Activated naive CD4-positive, alpha-beta T cell treated with anti-CD3 and anti-CD28 coated beads for 36 hours (primary cell): Measurements from ENCODE around the gene TBC1D13. TPM values are rescaled to one million over a fixed set of nuclear protein-coding genes. Genes with fewer than 3 reads are reported as not detected.

Source experiments
- CTCF ChIA-PET: fragments of 350-600 bp; sonication (Branson Sonifier 250); formaldehyde crosslinking; loops from one replicate; lab custom pipeline; 2021; ENCODE audit warnings: antibody characterized with exemption; lab: Charles Lee
- DNase-seq: peaks from one replicate; pipeline ENCODE4 v3.0.0-alpha.2; 2020
- H3K27ac Mint-ChIP-seq: one replicate; pipeline ENCODE4 v1.8.0; 2021; ENCODE audit warnings: mild to moderate bottlenecking, mixed read lengths
- H3K27me3 Mint-ChIP-seq: one replicate; pipeline ENCODE4 v1.8.0; 2021; ENCODE audit warnings: low read depth, mixed read lengths
- H3K36me3 Mint-ChIP-seq: one replicate; pipeline ENCODE4 v1.8.0; 2021; ENCODE audit warnings: low read depth, mixed read lengths
- H3K4me1 Mint-ChIP-seq: one replicate; pipeline ENCODE4 v1.8.0; 2021; ENCODE audit warnings: low read depth, mixed read lengths
- H3K4me3 Mint-ChIP-seq: one replicate; pipeline ENCODE4 v1.8.0; 2021; ENCODE audit warnings: mild to moderate bottlenecking, moderate library complexity, mixed read lengths
- H3K9me3 Mint-ChIP-seq: one replicate; pipeline ENCODE4 v1.8.0; 2021; ENCODE audit warnings: mixed read lengths
- intact Hi-C: fragments of 100-400 bp; cut with micrococcal nuclease; formaldehyde crosslinking; loops from one replicate; pipeline ENCODE4 v1.15.1; 2023
- total RNA-seq, 2 experiments: library from RNA; stranded (reverse); gene quantifications; one replicate each; pipeline ENCODE4 v1.2.3, GENCODE V29; 2021

Gene TBC1D13, protein sequence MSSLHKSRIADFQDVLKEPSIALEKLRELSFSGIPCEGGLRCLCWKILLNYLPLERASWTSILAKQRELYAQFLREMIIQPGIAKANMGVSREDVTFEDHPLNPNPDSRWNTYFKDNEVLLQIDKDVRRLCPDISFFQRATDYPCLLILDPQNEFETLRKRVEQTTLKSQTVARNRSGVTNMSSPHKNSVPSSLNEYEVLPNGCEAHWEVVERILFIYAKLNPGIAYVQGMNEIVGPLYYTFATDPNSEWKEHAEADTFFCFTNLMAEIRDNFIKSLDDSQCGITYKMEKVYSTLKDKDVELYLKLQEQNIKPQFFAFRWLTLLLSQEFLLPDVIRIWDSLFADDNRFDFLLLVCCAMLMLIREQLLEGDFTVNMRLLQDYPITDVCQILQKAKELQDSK
- total RNA-seq, result 1 to 10 TPM; 8.3 to 9.0 TPM

DNA sequence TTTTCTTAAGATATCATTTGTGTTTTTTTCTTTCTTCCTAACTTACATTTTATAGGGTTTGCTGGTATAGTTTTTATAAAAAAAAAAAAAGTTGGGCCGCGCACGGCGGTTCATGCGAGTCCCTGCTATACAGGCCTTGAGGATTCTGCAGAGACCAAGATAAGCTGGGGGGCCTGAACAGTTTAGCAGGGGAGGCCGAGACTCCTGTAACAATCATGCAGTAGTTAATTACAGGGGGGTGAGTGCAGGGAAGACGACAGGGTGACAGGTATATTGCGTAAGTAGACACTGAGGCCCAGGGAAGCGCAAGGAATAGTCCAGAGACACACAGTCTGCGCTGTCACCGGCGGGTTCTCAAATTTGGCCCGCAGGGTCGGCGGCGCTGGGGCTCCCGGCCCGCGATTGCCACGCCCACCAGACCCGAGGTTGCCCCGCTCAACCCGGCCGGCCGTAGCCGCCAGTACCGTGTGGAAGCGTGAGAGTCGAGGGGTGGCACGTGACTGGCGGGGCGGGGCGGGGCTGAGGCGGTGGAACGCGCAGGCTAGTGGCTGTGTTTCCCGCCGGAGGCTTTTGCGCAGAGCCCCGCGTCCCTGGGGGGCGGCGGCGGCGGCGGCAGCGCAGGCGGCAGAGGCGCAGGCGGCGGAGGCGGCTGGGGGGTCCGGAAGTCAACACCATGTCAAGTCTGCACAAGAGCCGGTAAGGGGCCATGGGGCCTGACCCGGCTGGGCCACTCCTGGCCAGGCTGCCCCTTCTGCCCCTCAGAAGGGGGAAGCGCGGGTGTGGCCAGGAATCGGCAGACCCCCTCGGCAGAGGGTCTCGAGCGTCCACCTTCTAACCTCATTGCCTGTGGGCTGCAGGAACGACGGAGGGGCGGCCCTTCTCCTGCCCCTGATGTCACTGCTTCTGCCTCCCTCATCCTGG is at the start of gene TBC1D13:
TSS of gene TBC1D13 (plus strand) at position 573 of the 921 bp plus-strand sequence. CDS start at position 674, 101 bp downstream.
- DNase-seq, result peak; percentile 91
- Mint-ChIP-seq H3K36me3 (no peaks in the 10 kb centered on the region), H3K27ac (peak within 1 kb of the TSS; percentile 81), H3K9me3 (no peaks in the 10 kb centered on the region), H3K4me3 (peak within 1 kb of the TSS; percentile 90), H3K4me1 (peaks cover 26% of the 10 kb centered on the region), H3K27me3 (no peaks in the 10 kb centered on the region)
- CTCF ChIA-PET, result interaction anchor here (0.6 to 1.9 kb wide), 2 partner anchors 15 to 31 kb away, joined by 4 to 5 read pairs; partner anchors contain the start of gene ENDOG
- intact Hi-C loops, result loop anchor here (1.0 to 5.0 kb wide), 5 partner anchors 15 to 416 kb away; partner anchors contain the start of genes DYNC2I2, SPTAN1, URM1 and ZDHHC12

DNA sequence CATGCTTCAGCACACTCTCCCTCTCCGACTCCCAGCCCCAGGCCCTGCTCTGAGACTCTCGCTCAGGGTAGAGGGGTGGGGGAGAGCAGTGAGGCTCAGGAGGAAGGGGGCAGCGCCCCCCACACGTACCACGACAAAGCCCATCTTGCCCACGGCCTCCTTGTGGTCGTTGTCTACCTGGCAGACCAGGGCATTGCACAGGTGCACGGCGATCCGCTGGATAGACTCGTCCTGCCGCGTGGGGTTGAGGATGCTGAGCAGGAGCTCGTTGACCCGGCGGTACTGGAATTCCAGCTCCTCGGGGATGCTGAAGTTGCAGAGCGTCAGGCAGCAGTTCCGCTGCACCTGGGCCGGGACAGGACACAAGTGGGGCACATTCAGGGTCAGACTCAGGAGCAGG is 44.7 kb upstream of the TBC1D13 start:
- H3K27me3 Mint-ChIP-seq, result no peaks in the 10 kb centered on the region
- H3K4me3 Mint-ChIP-seq, result no peak overlapping the region
- CTCF ChIA-PET, result no interaction called here
- peaks cover 3% of the 10 kb centered on the region for H3K36me3 Mint-ChIP-seq
- intact Hi-C loops, result no loop called here
- no peak for DNase-seq
- no peaks in the 10 kb centered on the region for H3K4me1 Mint-ChIP-seq
- H3K27ac Mint-ChIP-seq, result no peak overlapping the region
- H3K9me3 Mint-ChIP-seq, result no peaks in the 10 kb centered on the region

DNA sequence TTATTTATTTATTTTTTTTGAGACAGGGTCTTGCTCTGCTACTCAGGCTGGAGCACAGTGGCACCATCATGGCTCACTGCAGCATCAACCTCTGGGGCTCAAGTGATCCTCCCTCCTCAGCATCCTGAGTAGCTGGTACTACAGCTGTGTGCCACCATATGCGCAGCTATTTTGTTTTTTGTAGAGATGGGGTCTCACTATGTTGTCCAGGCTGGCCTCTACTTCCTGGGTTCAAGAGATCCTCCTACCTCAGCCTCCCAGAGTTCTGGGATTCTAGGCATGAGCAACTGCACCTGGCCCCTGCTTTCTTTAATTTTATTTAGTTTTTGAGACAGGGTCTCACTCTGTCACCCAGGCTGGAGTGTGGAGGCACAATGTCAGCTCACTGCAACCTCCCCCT is 43.6 kb upstream of the TBC1D13 start:
- no peaks in the 10 kb centered on the region for H3K4me1 Mint-ChIP-seq
- intact Hi-C loops, result no loop called here
- CTCF ChIA-PET, result interaction anchor here (1.1 kb wide), 1 partner anchor 15 kb away, joined by 3 read pairs; no protein-coding TSS in a partner anchor
- H3K9me3 Mint-ChIP-seq, result no peaks in the 10 kb centered on the region
- peaks cover 3% of the 10 kb centered on the region for H3K36me3 Mint-ChIP-seq
- H3K27me3 Mint-ChIP-seq, result no peaks in the 10 kb centered on the region
- H3K4me3 Mint-ChIP-seq, result no peak overlapping the region
- H3K27ac Mint-ChIP-seq, result no peak overlapping the region
- no peak for DNase-seq

DNA sequence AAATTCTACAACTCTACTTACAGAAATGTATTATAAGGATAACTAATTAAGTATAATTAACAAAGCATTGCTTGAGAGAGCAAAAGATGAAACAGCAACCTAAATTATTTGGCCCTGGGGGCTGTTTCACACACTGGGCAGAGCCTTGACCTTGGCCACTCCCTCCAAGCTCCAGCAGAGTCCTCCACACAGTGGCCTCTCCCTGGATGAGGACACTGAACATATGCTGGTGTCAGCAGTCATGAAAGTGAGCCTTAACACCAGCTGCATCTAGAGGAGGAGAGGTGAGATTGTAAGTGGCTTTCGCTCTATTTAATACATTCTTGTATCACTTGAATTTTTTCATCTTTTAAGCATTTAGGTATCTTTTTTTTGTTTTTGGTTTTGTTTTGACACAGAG is 39.8 kb upstream of the TBC1D13 start:
- H3K36me3 Mint-ChIP-seq, result no peaks in the 10 kb centered on the region
- no peaks in the 10 kb centered on the region for H3K9me3 Mint-ChIP-seq
- H3K27ac Mint-ChIP-seq, result no peak overlapping the region
- H3K27me3 Mint-ChIP-seq, result no peaks in the 10 kb centered on the region
- CTCF ChIA-PET, result no interaction called here
- H3K4me1 Mint-ChIP-seq, result no peaks in the 10 kb centered on the region
- intact Hi-C loops, result no loop called here
- H3K4me3 Mint-ChIP-seq, result no peak overlapping the region
- no peak for DNase-seq

DNA sequence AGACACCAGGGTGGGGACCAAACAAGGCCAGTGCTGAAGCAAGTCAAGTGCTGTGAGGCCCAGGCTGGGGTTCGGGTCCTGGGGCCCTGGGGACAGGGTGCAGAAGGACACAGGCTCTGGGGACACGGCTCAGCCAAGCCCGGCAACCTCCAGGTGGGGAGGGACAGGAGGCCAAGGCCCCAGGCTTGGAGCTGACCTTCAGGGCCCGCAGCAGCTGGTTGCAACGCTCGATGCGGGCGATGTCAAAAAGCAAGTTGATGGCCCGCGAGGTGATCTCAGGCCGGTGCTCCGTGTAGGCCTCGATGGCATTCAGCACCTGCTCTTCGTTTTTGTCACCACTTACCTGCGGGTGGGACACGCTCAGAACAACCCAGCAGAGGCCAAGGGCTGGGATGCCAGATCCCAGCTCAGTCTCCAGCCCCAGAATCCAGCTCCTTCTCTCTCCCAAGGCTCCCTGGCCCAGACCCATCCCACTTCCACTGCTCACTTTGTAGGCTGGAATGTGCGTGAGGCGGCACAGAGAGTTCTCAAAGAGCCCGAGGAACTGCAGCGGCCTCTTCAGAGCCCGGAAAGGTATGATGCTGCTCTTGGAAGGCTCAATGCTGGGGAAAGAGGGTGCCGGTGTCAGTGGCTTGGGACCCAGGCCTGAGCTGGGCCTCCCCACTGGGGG is 36.0 kb upstream of the TBC1D13 start:
- H3K4me1 Mint-ChIP-seq, result no peaks in the 10 kb centered on the region
- no peaks in the 10 kb centered on the region for H3K27me3 Mint-ChIP-seq
- H3K4me3 Mint-ChIP-seq, result no peak overlapping the region
- CTCF ChIA-PET, result no interaction called here
- no peaks in the 10 kb centered on the region for H3K9me3 Mint-ChIP-seq
- no peak overlapping the region for H3K27ac Mint-ChIP-seq
- no peak for DNase-seq
- intact Hi-C loops, result no loop called here
- no peaks in the 10 kb centered on the region for H3K36me3 Mint-ChIP-seq

DNA sequence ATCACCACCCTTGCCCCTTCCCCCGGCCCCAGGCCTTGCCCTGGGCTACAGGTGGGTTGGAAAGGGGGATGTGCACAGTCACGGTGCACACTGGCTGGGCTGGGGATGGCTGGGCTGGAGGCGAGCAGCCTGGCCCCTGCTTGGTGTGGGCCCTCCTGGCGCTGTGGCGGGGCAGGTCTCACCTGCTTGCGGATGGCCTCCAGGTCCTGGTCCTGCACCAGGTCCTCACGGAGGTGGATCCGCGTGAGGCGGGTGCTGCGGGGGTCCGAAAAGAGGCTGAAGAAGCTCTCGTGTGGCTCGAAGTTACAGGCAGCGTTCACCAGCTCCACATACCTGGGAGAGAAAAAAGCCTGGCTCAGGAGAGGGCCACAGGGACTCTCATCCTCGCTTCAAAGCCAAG is 33.4 kb upstream of the TBC1D13 start:
- H3K36me3 Mint-ChIP-seq, result no peaks in the 10 kb centered on the region
- CTCF ChIA-PET, result interaction anchor here (1.2 kb wide), 1 partner anchor 175 kb away, joined by 4 read pairs; no protein-coding TSS in a partner anchor
- no peaks in the 10 kb centered on the region for H3K9me3 Mint-ChIP-seq
- intact Hi-C loops, result no loop called here
- H3K27ac Mint-ChIP-seq, result no peak overlapping the region
- H3K27me3 Mint-ChIP-seq, result no peaks in the 10 kb centered on the region
- DNase-seq, result no peak
- no peaks in the 10 kb centered on the region for H3K4me1 Mint-ChIP-seq
- no peak overlapping the region for H3K4me3 Mint-ChIP-seq

DNA sequence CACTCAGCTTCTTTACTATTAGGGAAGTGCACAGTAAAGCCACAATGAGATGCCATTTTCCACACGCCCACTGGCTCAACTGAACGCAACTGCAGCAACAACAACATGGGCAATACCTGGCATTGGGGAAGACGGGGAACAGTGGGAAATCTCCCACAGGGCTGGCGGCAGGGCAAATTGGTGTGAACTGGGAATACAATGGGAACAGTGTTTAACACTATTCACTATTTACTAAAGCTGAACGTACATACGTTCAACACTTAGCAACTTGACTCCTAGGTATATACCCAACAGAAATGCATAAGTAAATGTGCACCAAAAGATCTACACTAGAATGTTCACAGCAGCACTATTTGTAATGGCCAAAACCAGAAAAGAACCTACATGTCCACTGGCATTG is 29.5 kb upstream of the TBC1D13 start:
- H3K27me3 Mint-ChIP-seq, result no peaks in the 10 kb centered on the region
- H3K36me3 Mint-ChIP-seq, result no peaks in the 10 kb centered on the region
- intact Hi-C loops, result no loop called here
- CTCF ChIA-PET, result no interaction called here
- no peak overlapping the region for H3K27ac Mint-ChIP-seq
- no peaks in the 10 kb centered on the region for H3K9me3 Mint-ChIP-seq
- H3K4me1 Mint-ChIP-seq, result no peaks in the 10 kb centered on the region
- DNase-seq, result no peak
- H3K4me3 Mint-ChIP-seq, result no peak overlapping the region

DNA sequence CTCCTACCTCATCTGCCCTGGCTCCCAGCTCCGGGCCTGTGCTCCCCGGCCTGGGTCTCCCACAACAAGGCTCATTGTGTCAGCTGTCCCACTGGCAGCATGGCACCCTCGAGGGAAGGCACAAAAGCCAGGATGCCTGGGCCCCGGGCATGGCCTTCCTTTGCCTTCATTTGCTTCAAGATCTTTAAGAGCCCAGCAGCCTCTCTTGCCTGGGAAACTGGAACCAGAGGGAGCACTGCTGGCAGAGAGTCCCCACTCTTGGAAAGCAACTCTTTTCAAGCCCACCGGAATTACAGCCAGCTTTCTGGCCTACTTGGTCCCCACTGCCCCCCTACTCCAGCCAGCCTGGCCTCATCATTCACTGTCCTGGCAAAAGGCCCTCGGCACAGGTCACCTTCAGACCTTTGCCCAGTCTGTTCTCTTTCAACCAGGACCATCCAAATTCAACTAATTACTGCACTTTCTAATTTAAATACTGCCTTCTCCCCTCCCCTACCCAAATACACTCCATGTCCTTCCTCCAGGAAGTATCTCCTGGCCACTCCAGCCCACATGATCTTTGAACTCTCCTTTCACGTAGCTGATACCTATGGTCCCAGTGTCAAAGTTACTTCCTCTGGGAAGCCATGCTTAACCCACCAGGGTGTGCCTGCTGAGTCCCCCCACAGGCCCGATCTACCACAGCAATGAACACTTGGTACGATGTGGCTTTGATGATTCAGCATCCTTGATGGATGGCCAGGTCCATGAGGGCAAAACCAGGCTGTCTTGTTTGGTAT is 24.2 kb upstream of the TBC1D13 start:
- Mint-ChIP-seq H3K4me3 (no peak overlapping the region), H3K27ac (no peak overlapping the region), H3K9me3 (no peaks in the 10 kb centered on the region), H3K36me3 (peaks cover 2% of the 10 kb centered on the region), H3K27me3 (no peaks in the 10 kb centered on the region), H3K4me1 (peaks cover 10% of the 10 kb centered on the region)
- intact Hi-C loops, result no loop called here
- CTCF ChIA-PET, result no interaction called here
- DNase-seq, result no peak

DNA sequence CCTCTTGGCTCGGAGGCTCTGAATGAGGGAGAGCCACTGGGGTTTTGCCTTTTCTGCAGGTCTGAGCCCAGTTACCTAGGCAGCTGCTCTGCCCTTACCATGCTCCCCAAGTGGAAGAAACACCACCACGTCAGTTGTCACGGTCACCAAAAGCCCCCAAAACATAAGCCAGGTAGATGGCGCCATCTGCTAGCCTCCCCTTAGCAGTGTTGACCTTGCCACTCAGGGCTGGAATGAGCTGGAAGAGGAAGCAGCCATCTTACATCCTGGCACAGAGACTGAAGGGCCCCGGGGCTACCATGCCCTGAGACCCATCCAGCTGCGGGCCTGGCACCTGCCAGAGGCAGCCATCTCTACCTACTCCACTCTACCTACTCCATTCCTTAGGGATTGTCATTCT is 22.7 kb upstream of the TBC1D13 start:
- CTCF ChIA-PET, result interaction anchor here (0.9 kb wide), 1 partner anchor 41 kb away, joined by 3 read pairs; no protein-coding TSS in a partner anchor
- Mint-ChIP-seq H3K4me1 (peaks cover 15% of the 10 kb centered on the region), H3K9me3 (no peaks in the 10 kb centered on the region), H3K27me3 (no peaks in the 10 kb centered on the region), H3K4me3 (no peak overlapping the region), H3K36me3 (peaks cover 2% of the 10 kb centered on the region), H3K27ac (no peak overlapping the region)
- DNase-seq, result peak; percentile 37
- intact Hi-C loops, result no loop called here

DNA sequence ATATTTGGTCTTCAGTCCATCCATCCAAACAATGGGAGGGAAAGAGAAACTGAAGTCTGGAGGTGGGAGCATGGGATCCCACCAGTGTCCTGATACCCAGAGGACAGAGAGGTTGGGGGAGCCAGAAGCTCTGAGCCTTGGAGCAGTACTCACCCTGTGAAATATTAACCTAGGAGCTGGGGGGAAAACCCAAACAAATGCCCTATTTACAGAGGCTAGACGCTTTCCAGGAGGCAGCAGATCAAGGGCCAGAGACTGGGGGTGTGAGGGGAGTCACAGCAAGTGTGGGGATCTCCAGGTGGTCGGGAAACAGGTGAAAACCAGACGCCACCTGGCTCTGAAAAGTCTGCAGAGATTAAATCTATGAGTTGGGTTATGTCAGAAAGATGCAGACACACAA is 21.6 kb upstream of the TBC1D13 start:
- Mint-ChIP-seq H3K4me1 (peaks cover 22% of the 10 kb centered on the region), H3K9me3 (no peaks in the 10 kb centered on the region), H3K27ac (no peak overlapping the region), H3K27me3 (no peaks in the 10 kb centered on the region), H3K36me3 (peaks cover 2% of the 10 kb centered on the region), H3K4me3 (no peak overlapping the region)
- DNase-seq, result no peak
- intact Hi-C loops, result no loop called here
- CTCF ChIA-PET, result interaction anchor here (0.9 kb wide), 1 partner anchor 39 kb away, joined by 3 read pairs; no protein-coding TSS in a partner anchor

DNA sequence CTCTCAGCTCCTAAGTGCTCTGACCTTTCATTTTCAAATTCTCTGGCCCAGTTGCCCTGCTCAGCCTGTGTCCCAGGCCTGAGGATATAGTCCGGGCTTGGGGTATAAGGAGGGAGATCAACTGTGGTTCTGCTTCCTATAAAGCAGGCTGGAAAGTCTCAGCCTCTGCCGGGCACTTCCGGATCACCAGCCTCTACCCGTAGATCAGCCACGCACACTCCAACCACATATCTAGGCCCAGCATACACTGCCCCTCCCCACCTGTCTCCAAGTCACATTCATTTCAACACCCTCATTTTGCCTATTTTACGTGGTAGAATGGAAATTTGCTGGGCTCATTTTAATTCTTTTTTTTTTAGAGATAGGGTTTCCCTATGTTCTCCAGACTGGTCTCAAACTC is 18.4 kb upstream of the TBC1D13 start:
- H3K4me1 Mint-ChIP-seq, result peaks cover 29% of the 10 kb centered on the region
- CTCF ChIA-PET, result no interaction called here

More for the DNA sequence above, 18.4 kb upstream of the TBC1D13 start:
- H3K36me3 Mint-ChIP-seq, result peaks cover 2% of the 10 kb centered on the region
- no peaks in the 10 kb centered on the region for H3K9me3 Mint-ChIP-seq
- no peak overlapping the region for H3K27ac Mint-ChIP-seq
- H3K27me3 Mint-ChIP-seq, result no peaks in the 10 kb centered on the region
- H3K4me3 Mint-ChIP-seq, result no peak overlapping the region
- no peak for DNase-seq
- intact Hi-C loops, result no loop called here
